ENCODE measurements around the gene RASL11B.

Gene RASL11B

DNA sequence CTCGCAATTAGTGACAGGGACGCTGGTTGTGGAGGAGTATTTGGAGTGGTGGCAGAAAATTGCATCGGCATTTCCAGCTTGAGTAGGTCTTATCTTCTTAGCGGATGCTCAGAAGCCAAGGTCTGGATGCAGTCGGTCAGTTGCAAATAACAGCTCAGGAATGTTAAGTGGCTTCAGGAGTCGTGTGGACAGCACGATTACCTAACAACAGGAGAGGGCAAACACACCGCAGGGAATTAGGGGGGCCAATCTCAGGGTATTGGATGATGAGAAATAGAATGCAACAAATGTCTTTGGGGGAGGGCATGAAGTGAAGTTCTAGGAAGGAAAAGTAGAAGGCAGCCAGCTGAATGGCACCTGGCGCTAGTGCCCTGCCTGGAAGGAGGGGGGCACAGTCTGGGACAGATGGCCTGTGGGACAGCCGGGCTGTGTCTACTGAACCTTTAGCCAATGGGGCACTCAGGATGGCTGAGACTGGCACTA, 11.8 kb downstream of the RASL11B start:
- Histone ChIP-seq H3K4me3 (ENCODE audit: low read length) (no peak overlapping the region), H3K9ac (ENCODE audit: low read length) (no peak overlapping the region), H3K79me2 (ENCODE audit: low read length) (no peaks in the 10 kb centered on the region), H2AFZ (ENCODE audit: low read depth, low read length) (no peak overlapping the region), H3K36me3 (replicated peaks; ENCODE audit: low read depth, low read length) (no peaks in the 10 kb centered on the region), H3K4me2 (ENCODE audit: low read length) (no peak overlapping the region), H3K9me3 (ENCODE audit: insufficient read depth, low read length) (no peaks in the 10 kb centered on the region), H3K27ac (ENCODE audit: low read length) (no peak overlapping the region), H3K27me3 (ENCODE audit: low read depth, low read length) (no peaks in the 10 kb centered on the region), H3K4me1 (ENCODE audit: low read length) (no peaks in the 10 kb centered on the region), H4K20me1 (ENCODE audit: insufficient read depth, low read length) (no peaks in the 10 kb centered on the region)
- TF ChIP-seq CTCF (IDR thresholded peaks at IDR 0.05; ENCODE audit: low read depth, low read length), result no peak
- TF ChIP-seq EZH2phosphoT487 (IDR thresholded peaks at IDR 0.05; ENCODE audit: low read depth), result no peak

DNA sequence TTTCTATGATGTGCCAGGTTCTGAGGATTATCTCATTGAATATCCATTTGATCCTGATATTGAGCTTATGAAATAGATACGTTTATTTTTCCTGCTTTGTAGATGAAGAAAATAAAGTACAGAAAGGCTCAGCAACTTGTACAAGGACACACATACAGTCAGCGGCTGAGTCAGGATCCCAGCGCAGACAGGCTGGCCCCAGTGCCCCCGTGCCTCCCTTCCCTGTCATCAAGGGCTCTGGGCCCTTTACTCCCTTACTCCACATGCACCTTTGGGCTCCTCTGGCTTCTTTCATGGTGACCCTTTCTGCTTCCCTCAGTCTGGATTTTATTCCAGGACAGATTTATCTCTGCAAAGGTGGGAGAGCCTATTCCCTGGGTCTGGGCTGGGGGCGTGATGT, 12.8 kb downstream of the RASL11B start:
- no peak for TF ChIP-seq EZH2phosphoT487 (IDR thresholded peaks at IDR 0.05; ENCODE audit: low read depth)
- TF ChIP-seq CTCF (IDR thresholded peaks at IDR 0.05; ENCODE audit: low read depth, low read length), result no peak
- Histone ChIP-seq H3K4me3 (ENCODE audit: low read length) (no peak overlapping the region), H4K20me1 (ENCODE audit: insufficient read depth, low read length) (no peaks in the 10 kb centered on the region), H3K9ac (ENCODE audit: low read length) (no peak overlapping the region), H3K36me3 (replicated peaks; ENCODE audit: low read depth, low read length) (no peaks in the 10 kb centered on the region), H3K4me1 (ENCODE audit: low read length) (no peaks in the 10 kb centered on the region), H3K9me3 (ENCODE audit: insufficient read depth, low read length) (no peaks in the 10 kb centered on the region), H3K27ac (ENCODE audit: low read length) (no peak overlapping the region), H3K79me2 (ENCODE audit: low read length) (no peaks in the 10 kb centered on the region), H2AFZ (ENCODE audit: low read depth, low read length) (no peak overlapping the region), H3K4me2 (ENCODE audit: low read length) (no peak overlapping the region), H3K27me3 (ENCODE audit: low read depth, low read length) (no peaks in the 10 kb centered on the region)

- no peaks in the 10 kb centered on the region for H3K9me3 ChIP-seq (ENCODE audit: insufficient read depth, low read length)
- no peaks in the 10 kb centered on the region for H3K36me3 ChIP-seq (replicated peaks; ENCODE audit: low read depth, low read length)
- H4K20me1 ChIP-seq (ENCODE audit: insufficient read depth, low read length), result no peaks in the 10 kb centered on the region
- H3K4me1 ChIP-seq (ENCODE audit: low read length), result no peaks in the 10 kb centered on the region
- H2AFZ ChIP-seq (ENCODE audit: low read depth, low read length), result no peak overlapping the region
- no peak overlapping the region for H3K4me2 ChIP-seq (ENCODE audit: low read length)
- H3K4me3 ChIP-seq (ENCODE audit: low read length), result no peak overlapping the region
- no peak overlapping the region for H3K9ac ChIP-seq (ENCODE audit: low read length)
- H3K27ac ChIP-seq (ENCODE audit: low read length), result no peak overlapping the region
- no peak for TF ChIP-seq CTCF (IDR thresholded peaks at IDR 0.05; ENCODE audit: low read depth, low read length)
- TF ChIP-seq EZH2phosphoT487 (IDR thresholded peaks at IDR 0.05; ENCODE audit: low read depth), result no peak
- H3K27me3 ChIP-seq (ENCODE audit: low read depth, low read length), result no peaks in the 10 kb centered on the region
- H3K79me2 ChIP-seq (ENCODE audit: low read length), result no peaks in the 10 kb centered on the region
These were observed 14.0 kb downstream of the RASL11B start for GRCh38 chr4:52876069-52876468.

- Histone ChIP-seq H3K36me3 (replicated peaks; ENCODE audit: low read depth, low read length) (no peaks in the 10 kb centered on the region), H3K9me3 (ENCODE audit: insufficient read depth, low read length) (no peaks in the 10 kb centered on the region), H3K27me3 (ENCODE audit: low read depth, low read length) (no peaks in the 10 kb centered on the region), H2AFZ (ENCODE audit: low read depth, low read length) (no peak overlapping the region), H3K79me2 (ENCODE audit: low read length) (no peaks in the 10 kb centered on the region), H3K9ac (ENCODE audit: low read length) (no peak overlapping the region), H3K4me2 (ENCODE audit: low read length) (no peak overlapping the region), H3K4me3 (ENCODE audit: low read length) (no peak overlapping the region), H3K4me1 (ENCODE audit: low read length) (no peaks in the 10 kb centered on the region), H4K20me1 (ENCODE audit: insufficient read depth, low read length) (no peaks in the 10 kb centered on the region), H3K27ac (ENCODE audit: low read length) (no peak overlapping the region)
- TF ChIP-seq EZH2phosphoT487 (IDR thresholded peaks at IDR 0.05; ENCODE audit: low read depth) (no peak), CTCF (IDR thresholded peaks at IDR 0.05; ENCODE audit: low read depth, low read length) (no peak)
These were observed 14.9 kb downstream of the RASL11B start for GRCh38 chr4:52877036-52877435.

Measured in OCI-LY3 (cell line).